ENCODE results near the gene C3orf70.
"Not testable (repeated sequence)": the region's sequence is repeated elsewhere in the genome, so short reads cannot be mapped to it uniquely, and the experiment has no call there.

The C3orf70 gene

DNA sequence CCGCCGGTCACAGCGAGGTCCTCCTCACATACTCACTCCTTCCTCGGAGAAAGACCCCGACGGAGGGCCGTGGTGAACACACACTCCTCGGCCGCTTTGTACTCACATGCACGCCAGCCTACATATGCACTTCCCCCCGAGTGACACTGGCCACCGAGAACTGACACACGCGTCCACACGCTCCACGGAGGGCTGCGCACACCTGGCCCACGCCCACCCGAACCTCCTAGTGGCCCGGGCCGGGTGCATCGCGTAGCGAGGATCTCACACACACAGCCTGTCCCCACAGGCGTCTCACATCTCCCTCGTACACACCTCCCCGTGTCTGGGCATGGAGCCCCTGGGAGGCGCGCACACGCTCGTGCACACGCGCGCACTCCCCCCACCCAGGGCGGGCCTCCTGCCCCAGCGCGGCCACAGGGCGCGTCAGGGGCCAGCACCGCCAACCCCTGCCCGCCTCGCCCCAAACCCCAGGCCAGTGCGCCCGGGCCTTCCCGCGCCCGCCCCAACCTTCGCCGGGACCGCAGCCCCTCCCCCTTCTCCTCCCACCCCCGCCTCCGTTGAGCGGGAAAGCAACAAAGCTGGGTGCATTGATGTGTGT is 411 bp upstream of the C3orf70 start:
- peak in 33 of 42 donors; percentile 15 to 62 (median 32) for DNase-seq
- intact Hi-C loops (cut with DNase I), result no loop called here

DNA sequence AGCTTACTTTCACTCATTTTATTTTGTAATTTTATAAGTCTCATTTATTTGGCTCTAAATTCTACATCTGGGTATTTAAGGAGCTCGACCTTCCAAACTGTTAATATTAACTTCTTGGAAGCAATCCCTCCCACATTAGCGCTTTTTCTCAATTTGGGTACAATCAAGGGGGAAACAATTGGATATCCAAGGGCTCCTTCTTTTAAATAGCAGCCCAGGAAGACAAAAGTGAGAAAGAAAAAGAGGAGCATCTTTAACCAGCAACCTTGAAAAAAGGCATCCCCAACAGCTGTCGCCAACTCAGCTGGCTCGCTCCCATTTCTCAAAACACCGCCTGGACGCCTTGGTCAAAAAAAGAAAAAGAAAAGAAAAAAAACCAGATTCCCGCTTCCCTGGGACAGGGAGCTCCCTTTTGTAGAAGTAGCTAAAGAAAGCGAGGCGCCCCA is 873 bp downstream of the C3orf70 start:
- DNase-seq, result peak in 2 of 42 donors; percentile 16 to 33
- intact Hi-C loops (cut with DNase I), result no loop called here

GRCh38 chr3:185151101-185151963 is 1.5 kb downstream of the C3orf70 start:
- intact Hi-C loops (cut with DNase I), result no loop called here
- DNase-seq, result no peak

DNA sequence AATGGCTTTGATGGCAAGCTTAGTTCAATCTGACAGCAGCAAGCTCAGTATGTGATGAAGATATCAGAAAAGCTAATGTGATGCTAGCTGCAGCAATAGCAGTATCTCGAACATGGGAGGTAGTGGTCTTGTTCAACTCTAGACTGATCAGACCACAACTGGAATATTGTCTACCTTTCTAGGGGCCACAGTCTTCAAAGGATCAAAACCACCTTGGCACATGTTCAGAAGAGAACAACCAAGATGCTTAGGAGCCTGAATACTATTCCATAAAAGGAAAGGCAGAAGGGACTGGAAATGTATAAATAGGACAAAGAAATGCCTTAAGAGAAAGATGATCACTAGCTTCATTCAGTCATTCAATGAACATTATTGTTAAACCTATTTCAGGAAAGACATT is 2.3 kb downstream of the C3orf70 start:
- intact Hi-C loops (cut with DNase I), result no loop called here

GRCh38 chr3:185149591-185149990 is 3.3 kb downstream of the C3orf70 start:
- peak in 12 of 42 donors; percentile 13 to 65 (median 34) for DNase-seq
- intact Hi-C loops (cut with DNase I), result no loop called here

More for the DNA sequence above, 2.3 kb downstream of the C3orf70 start:
- DNase-seq, result no peak

DNA sequence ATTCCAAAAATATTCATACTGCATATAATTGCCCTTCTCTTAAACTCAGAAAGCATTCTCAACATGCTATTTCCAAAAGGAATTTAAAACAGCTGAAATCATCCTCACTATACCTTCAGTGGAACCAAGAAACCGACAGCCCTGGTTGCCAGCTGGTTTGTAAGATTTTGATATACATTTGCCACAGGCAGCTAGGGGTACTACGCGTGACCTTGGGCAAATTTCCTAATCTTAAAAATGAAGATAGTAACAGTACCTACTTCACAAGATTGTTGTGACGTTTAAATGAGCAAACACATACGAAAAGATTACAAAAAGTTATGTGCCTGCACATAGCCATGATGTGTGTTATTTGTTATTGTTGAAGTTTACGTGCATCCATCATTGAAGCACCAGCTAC is 7.3 kb downstream of the C3orf70 start:
- intact Hi-C loops (cut with DNase I), result no loop called here

DNA sequence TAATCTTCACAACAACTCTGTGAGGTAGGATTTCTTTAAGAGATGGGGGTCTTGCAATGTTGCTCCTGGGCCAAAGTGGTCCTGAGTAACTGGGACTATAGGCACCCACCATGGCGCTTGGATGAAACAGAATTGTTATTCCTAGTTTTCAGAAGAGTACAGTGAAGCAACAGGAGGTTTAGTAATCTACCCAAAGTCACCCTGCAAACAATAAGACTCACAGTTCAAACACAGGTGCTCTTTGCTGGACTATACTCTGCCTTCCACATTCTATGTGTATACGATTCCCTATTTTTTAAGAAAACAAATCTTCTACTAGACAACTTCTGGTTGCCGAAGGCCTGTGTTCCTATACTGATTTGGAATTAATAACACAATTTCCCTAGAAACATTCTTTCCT is 8.1 kb downstream of the C3orf70 start:
- no peak for DNase-seq
- intact Hi-C loops (cut with DNase I), result no loop called here

More for the DNA sequence above, 7.3 kb downstream of the C3orf70 start:
- no peak for DNase-seq

DNA sequence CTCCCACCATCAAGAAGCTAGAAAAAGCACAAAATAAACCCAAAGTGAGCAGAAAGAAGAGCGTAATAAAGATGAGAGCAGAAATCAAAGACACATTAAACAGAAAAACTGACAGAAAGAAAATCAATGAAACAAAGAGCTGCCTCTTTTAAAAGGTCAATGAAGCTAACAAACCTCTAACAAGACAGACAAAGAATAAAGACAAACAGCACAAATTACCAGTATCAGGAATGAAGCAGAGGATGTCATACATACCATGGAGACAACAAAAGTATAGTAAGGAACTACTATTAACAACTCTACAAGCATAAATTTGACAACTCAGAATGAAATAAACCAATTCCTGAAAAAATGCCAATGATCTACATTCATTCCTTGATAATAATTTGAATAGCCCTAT is 15.0 kb downstream of the C3orf70 start:
- intact Hi-C loops (cut with DNase I), result no loop called here

DNA sequence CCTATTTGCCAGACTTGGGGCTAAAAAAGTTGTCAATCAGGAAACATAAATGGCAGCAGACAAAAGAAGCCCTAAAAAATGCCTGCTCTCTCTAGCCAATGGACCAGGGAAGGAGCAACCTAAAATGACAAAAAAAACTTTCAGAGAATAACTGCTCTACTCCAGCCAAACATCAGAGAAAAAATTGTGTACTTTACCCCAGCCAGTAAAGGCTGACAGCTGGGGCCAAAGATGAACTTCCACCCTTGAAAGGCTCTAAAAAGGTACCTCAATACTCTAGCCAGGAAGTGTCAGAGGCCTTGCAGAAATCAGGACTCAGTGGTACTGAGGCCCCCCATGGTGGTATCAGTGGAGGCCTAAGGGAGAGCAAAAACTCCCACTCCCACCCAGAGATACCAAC is 18.4 kb downstream of the C3orf70 start:
- intact Hi-C loops (cut with DNase I), result no loop called here
- no peak for DNase-seq

More for the DNA sequence above, 15.0 kb downstream of the C3orf70 start:
- DNase-seq, result no peak

DNA sequence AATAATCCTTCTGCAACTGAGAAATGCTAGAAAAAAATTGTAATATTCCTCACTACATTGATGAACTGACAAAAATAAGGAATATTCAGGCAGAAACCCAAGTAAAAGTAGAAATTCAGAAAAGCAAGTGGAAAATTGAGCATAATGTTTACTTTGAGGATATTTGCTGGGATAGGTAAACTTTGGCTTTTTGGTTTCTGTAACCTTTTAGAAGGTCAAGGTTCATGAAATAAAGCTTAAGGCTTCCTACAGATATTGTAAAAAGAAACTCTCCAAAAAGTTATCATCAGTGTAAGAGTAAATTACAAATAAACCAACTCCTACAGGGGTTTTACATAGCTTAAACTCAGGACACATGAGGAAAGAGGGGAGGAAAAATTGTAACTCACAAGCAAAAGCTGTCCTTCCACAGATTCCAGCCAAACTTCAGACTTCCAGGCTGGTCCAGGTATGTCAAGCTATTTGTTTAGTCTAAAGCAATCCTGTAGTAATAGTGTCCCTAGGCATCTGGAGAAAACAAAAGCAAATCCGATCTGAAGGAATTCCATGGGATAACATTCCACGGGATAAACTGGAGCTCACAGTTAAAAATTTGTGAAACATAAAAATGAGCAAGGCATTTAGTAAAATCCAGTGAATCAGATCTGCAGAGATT is 21.1 kb downstream of the C3orf70 start:
- intact Hi-C loops (cut with DNase I), result no loop called here
- DNase-seq, result no peak

- DNase-seq, result no peak
- intact Hi-C loops (cut with DNase I), result no loop called here
Observed at GRCh38 chr3:185129083-185129482, 23.8 kb downstream of the C3orf70 start.

GRCh38 chr3:185126201-185126600 is 26.7 kb downstream of the C3orf70 start:
- intact Hi-C loops (cut with DNase I), result no loop called here
- no peak for DNase-seq

DNA sequence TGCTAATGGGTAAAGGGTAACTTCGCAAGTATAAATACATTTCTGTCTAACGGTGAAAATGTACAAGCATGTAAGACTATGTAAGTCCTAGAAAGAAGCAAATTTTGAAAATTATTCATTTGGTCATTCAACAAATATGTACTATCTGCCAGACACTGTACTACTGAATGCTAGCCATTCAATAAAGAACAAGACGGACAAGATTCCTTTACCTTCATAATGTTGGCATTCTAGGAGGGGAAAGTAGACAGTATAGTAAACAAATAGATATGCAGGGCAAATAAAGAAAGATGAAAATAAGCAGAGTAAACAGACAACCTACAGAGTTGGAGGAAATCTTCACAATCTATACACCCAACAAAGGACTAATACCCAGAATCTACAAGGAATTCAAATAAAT is 32.7 kb downstream of the C3orf70 start:
- no peak for DNase-seq
- intact Hi-C loops (cut with DNase I), result no loop called here

GRCh38 chr3:185115371-185115770 is 37.5 kb downstream of the C3orf70 start:
- no peak for DNase-seq

GRCh38 chr3:185114756-185115155 is 38.1 kb downstream of the C3orf70 start:
- no peak for DNase-seq
- intact Hi-C loops (cut with DNase I), result no loop called here

More at GRCh38 chr3:185115371-185115770, 37.5 kb downstream of the C3orf70 start:
- intact Hi-C loops (cut with DNase I), result no loop called here

GRCh38 chr3:185112186-185112585 is 40.7 kb downstream of the C3orf70 start:
- no peak for DNase-seq
- intact Hi-C loops (cut with DNase I), result no loop called here

DNA sequence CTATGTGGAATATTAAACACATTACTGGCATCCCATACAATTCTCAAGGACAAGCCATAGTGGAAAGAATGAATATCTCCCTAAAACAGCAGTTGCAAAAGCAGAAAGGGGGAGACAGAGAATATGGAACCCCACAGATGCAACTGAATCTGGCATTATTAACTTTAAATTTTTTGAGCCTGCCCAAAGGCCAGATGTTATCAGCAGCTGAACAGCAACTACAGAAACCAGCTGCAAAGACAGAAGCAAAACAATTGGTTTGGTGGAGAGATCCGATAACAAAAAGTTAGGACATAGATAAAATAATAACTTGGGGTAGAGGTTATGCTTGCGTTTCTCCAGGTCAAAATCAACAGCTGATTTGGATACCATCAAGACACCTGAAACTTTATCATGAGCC is 43.8 kb downstream of the C3orf70 start:
- intact Hi-C loops (cut with DNase I); DNase-seq: not testable (repeated sequence)

- intact Hi-C loops (cut with DNase I); DNase-seq: not testable (repeated sequence)
Observed at GRCh38 chr3:185106256-185106890, 46.5 kb downstream of the C3orf70 start.

- intact Hi-C loops (cut with DNase I), result no loop called here
- DNase-seq, result no peak
Observed at GRCh38 chr3:185103359-185104127, 49.3 kb downstream of the C3orf70 start.
